Parathyroid adenoma (tissue), 2 donors: ENCODE results near the gene IRF1.

Source experiments
- H2AFZ ChIP-seq: fragments of 300-600 bp; sonication (generic); one replicate; pipeline ENCODE4 v1.7.0; 2017; ENCODE audit warnings: antibody characterized with exemption, mild to moderate bottlenecking
- H3K27ac ChIP-seq: fragments of 300-600 bp; sonication (generic); one replicate; pipeline ENCODE4 v1.7.0; 2017
- H3K27me3 ChIP-seq: fragments of 300-600 bp; sonication (generic); one replicate; pipeline ENCODE4 v1.7.0; 2017; ENCODE audit warnings: low read length; ENCODE audit not compliant: control insufficient read depth, insufficient read depth
- H3K36me3 ChIP-seq: fragments of 300-600 bp; sonication (generic); one replicate; pipeline ENCODE4 v1.7.0; 2017; ENCODE audit warnings: low read length; ENCODE audit not compliant: control insufficient read depth, insufficient read depth
- H3K4me1 ChIP-seq: fragments of 300-600 bp; sonication (generic); one replicate; pipeline ENCODE4 v1.7.0; 2017; ENCODE audit warnings: control low read depth
- H3K4me2 ChIP-seq: fragments of 300-600 bp; sonication (generic); one replicate; pipeline ENCODE4 v1.7.0; 2017; ENCODE audit warnings: low read length
- H3K4me3 ChIP-seq: fragments of 300-600 bp; sonication (generic); one replicate; pipeline ENCODE4 v1.7.0; 2017; ENCODE audit warnings: low read depth, low read length
- H3K79me2 ChIP-seq: fragments of 300-600 bp; sonication (generic); one replicate; pipeline ENCODE4 v1.7.0; 2017; ENCODE audit warnings: control low read depth
- H3K9ac ChIP-seq: fragments of 300-600 bp; sonication (generic); one replicate; pipeline ENCODE4 v1.7.0; 2017; ENCODE audit warnings: mild to moderate bottlenecking
- H3K9me3 ChIP-seq: fragments of 300-600 bp; sonication (generic); one replicate; pipeline ENCODE4 v1.7.0; 2017; ENCODE audit warnings: low read length; ENCODE audit not compliant: control insufficient read depth
- TF ChIP-seq, protein P1 (sequence below): fragments of 300-600 bp; sonication (generic); IDR thresholded peaks from one replicate; pipeline ENCODE4 v1.7.0; 2017; ENCODE audit warnings: antibody characterized with exemption, mild to moderate bottlenecking
- donor health status: primary hyperparathyroidism.

Gene IRF1

DNA sequence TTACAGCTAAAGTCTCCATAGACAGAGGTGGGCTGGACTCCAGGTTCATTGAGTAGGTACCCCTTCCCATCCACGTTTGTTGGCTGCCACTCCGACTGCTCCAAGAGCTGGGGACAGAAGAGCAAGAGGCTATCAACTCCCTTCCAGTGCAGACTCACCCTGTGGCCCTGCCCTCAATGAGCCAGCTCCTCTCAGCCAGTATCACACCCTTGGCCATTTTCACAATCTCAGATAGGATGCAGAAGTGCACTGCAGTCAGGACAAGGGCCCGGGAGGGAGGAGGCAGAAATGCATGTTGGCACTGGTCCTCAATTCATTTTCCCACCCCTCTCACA, 6.2 kb downstream of the IRF1 start:
- Histone ChIP-seq H3K36me3 (no peaks in the 10 kb centered on the region), H3K27me3 (no peaks in the 10 kb centered on the region), H3K9ac (no peak overlapping the region), H3K79me2 (peaks cover 3% of the 10 kb centered on the region), H3K9me3 (no peaks in the 10 kb centered on the region), H3K4me2 (no peak overlapping the region), H2AFZ (no peak overlapping the region), H3K4me3 (no peak overlapping the region), H3K27ac (no peak overlapping the region), H3K4me1 (peaks cover 2% of the 10 kb centered on the region)
- TF ChIP-seq, protein P1, sequence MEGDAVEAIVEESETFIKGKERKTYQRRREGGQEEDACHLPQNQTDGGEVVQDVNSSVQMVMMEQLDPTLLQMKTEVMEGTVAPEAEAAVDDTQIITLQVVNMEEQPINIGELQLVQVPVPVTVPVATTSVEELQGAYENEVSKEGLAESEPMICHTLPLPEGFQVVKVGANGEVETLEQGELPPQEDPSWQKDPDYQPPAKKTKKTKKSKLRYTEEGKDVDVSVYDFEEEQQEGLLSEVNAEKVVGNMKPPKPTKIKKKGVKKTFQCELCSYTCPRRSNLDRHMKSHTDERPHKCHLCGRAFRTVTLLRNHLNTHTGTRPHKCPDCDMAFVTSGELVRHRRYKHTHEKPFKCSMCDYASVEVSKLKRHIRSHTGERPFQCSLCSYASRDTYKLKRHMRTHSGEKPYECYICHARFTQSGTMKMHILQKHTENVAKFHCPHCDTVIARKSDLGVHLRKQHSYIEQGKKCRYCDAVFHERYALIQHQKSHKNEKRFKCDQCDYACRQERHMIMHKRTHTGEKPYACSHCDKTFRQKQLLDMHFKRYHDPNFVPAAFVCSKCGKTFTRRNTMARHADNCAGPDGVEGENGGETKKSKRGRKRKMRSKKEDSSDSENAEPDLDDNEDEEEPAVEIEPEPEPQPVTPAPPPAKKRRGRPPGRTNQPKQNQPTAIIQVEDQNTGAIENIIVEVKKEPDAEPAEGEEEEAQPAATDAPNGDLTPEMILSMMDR = no peak

DNA sequence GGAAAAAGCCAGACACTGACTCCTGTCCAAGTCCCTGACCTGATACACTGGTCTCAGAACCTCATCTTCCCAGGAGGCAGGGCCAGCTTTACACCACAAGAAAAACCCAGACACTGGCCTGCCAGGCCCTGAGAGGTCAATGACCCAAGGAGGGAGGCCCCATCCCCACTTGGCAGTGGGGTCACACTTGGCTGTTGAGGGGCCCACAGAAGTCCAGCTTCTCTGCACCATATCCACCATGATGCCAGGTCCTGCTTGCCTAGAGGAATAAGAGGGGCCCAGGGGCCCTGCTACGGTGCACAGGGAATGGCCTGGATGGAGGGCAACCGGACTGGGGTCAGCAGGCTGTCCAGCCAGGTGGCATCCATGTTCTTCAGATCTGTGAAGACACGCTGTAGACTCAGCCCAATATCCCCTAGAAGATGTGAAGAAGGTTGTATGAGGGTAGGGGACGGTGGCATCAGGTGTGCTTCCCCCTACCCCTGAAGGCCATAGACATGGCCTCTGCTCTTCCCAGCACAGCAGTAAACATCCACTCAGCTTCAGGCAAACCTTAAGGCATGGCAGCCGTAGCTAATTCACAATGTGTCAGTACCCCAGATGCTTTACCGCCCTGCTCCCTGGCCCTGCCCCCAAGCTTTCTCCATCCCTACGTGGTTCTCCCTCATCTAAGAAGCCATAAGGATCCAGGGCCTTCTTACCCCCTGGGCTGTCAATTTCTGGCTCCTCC, 6.7 kb downstream of the IRF1 start:
- no peak overlapping the region for H3K9ac ChIP-seq
- no peaks in the 10 kb centered on the region for H3K36me3 ChIP-seq
- no peak overlapping the region for H3K4me3 ChIP-seq
- H3K4me1 ChIP-seq = peaks cover 2% of the 10 kb centered on the region
- H3K79me2 ChIP-seq = peaks cover 1% of the 10 kb centered on the region
- H3K9me3 ChIP-seq = no peaks in the 10 kb centered on the region
- no peak overlapping the region for H2AFZ ChIP-seq
- no peak overlapping the region for H3K4me2 ChIP-seq
- H3K27ac ChIP-seq = no peak overlapping the region
- TF ChIP-seq, protein P1 = no peak
- H3K27me3 ChIP-seq = no peaks in the 10 kb centered on the region

DNA sequence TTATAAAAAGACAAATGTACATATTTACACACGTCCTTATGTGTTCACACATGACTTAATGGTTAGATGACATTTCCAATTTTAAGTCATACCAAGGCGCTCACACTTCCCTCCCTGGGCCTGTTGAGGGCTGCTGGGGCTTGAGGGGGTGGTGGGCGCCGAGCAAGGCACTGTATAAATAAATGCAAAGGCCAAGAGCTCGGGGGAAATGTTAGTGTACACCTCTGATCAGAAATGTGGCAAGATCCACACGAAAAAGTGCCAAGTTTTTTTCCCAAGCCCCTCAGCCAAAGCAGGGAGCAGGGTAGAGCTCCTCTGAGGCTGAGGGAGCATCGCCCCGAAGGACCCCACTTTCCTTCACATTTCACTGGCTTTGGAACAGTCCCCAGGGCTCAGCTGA, 7.5 kb downstream of the IRF1 start:
- Histone ChIP-seq H3K9ac (no peak overlapping the region), H3K9me3 (no peaks in the 10 kb centered on the region), H3K4me3 (no peak overlapping the region), H3K27ac (no peak overlapping the region), H3K4me1 (peaks cover 2% of the 10 kb centered on the region), H3K79me2 (no peaks in the 10 kb centered on the region), H3K27me3 (no peaks in the 10 kb centered on the region), H2AFZ (no peak overlapping the region), H3K36me3 (no peaks in the 10 kb centered on the region), H3K4me2 (no peak overlapping the region)
- TF ChIP-seq, protein P1 = no peak

DNA sequence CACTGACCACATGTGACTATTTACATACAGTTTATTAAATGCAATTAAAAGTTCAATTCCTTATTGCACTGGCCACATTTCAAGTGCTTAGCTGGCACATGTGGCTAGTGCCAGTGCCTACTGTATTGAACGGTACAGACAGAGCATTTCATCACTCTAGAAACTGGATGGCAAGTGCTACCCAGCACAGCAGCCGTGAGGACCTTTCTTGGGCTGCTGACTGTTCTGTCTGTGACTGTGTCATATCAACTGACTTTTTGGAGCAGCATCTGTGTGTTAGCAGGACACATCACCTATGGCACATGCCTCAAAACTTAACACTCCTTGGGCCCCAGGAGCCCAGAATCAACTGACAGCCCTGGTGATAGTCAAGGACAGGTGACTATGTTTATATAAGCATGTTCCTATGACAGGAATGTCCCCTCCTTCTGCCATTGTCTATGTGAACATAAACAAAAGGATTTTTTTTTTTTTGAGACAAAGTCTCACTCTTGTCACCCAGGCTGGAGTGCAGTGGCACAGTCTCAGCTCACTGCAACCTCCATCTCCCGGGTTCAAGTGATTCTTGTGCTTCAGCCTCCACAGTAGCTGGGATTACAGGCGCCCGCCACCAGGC, 8.9 kb downstream of the IRF1 start:
- no peaks in the 10 kb centered on the region for H3K36me3 ChIP-seq

More for the DNA sequence above, 8.9 kb downstream of the IRF1 start:
- Histone ChIP-seq H3K27me3 (no peaks in the 10 kb centered on the region), H3K4me3 (no peak overlapping the region), H3K9me3 (no peaks in the 10 kb centered on the region), H3K4me2 (no peak overlapping the region), H2AFZ (no peak overlapping the region), H3K27ac (no peak overlapping the region), H3K9ac (no peak overlapping the region), H3K4me1 (peaks cover 2% of the 10 kb centered on the region), H3K79me2 (no peaks in the 10 kb centered on the region)
- TF ChIP-seq, protein P1 = no peak
